Activated naive CD4-positive, alpha-beta T cell treated with anti-CD3 and anti-CD28 coated beads for 36 hours (primary cell): ENCODE measurements around the gene ATRNL1. TPM values are rescaled to one million over a fixed set of nuclear protein-coding genes. Genes with fewer than 3 reads are reported as not detected.
"Not testable (repeated sequence)": the region's sequence is repeated elsewhere in the genome, so short reads cannot be mapped to it uniquely, and the experiment has no call there.

Source experiments
- CTCF ChIA-PET: fragments of 350-600 bp; sonication (Branson Sonifier 250); formaldehyde crosslinking; loops from one replicate; lab custom pipeline; 2021; ENCODE audit warnings: antibody characterized with exemption; lab: Charles Lee
- DNase-seq: peaks from one replicate; pipeline ENCODE4 v3.0.0-alpha.2; 2020
- H3K27ac Mint-ChIP-seq: one replicate; pipeline ENCODE4 v1.8.0; 2021; ENCODE audit warnings: mild to moderate bottlenecking, mixed read lengths
- H3K27me3 Mint-ChIP-seq: one replicate; pipeline ENCODE4 v1.8.0; 2021; ENCODE audit warnings: low read depth, mixed read lengths
- H3K36me3 Mint-ChIP-seq: one replicate; pipeline ENCODE4 v1.8.0; 2021; ENCODE audit warnings: low read depth, mixed read lengths
- H3K4me1 Mint-ChIP-seq: one replicate; pipeline ENCODE4 v1.8.0; 2021; ENCODE audit warnings: low read depth, mixed read lengths
- H3K4me3 Mint-ChIP-seq: one replicate; pipeline ENCODE4 v1.8.0; 2021; ENCODE audit warnings: mild to moderate bottlenecking, moderate library complexity, mixed read lengths
- H3K9me3 Mint-ChIP-seq: one replicate; pipeline ENCODE4 v1.8.0; 2021; ENCODE audit warnings: mixed read lengths
- intact Hi-C: fragments of 100-400 bp; cut with micrococcal nuclease; formaldehyde crosslinking; loops from one replicate; pipeline ENCODE4 v1.15.1; 2023
- total RNA-seq, 2 experiments: library from RNA; stranded (reverse); gene quantifications; one replicate each; pipeline ENCODE4 v1.2.3, GENCODE V29; 2021

The ATRNL1 gene
- total RNA-seq, 2 experiments from 2014 or later = not detected

GRCh38 chr10:115402699-115403098, 309.5 kb downstream of the ATRNL1 start:
- no peaks in the 10 kb centered on the region for H3K36me3 Mint-ChIP-seq
- H3K27me3 Mint-ChIP-seq = no peaks in the 10 kb centered on the region
- H3K4me1 Mint-ChIP-seq = no peaks in the 10 kb centered on the region
- no peak overlapping the region for H3K27ac Mint-ChIP-seq
- H3K4me3 Mint-ChIP-seq = no peak overlapping the region
- CTCF ChIA-PET = no interaction called here
- no peak for DNase-seq
- intact Hi-C loops = no loop called here
- peaks cover 8% of the 10 kb centered on the region for H3K9me3 Mint-ChIP-seq

- CTCF ChIA-PET, H3K4me1 Mint-ChIP-seq, H3K4me3 Mint-ChIP-seq, intact Hi-C loops, H3K27me3 Mint-ChIP-seq, DNase-seq, H3K36me3 Mint-ChIP-seq, H3K9me3 Mint-ChIP-seq, H3K27ac Mint-ChIP-seq: not testable (repeated sequence)
These were observed 312.7 kb downstream of the ATRNL1 start for GRCh38 chr10:115405838-115406237.

- no peak overlapping the region for H3K27ac Mint-ChIP-seq
- H3K9me3 Mint-ChIP-seq = peaks cover 11% of the 10 kb centered on the region
- H3K4me3 Mint-ChIP-seq = no peak overlapping the region
- intact Hi-C loops = no loop called here
- H3K4me1 Mint-ChIP-seq = no peaks in the 10 kb centered on the region
- DNase-seq = no peak
- CTCF ChIA-PET = no interaction called here
- H3K36me3 Mint-ChIP-seq = no peaks in the 10 kb centered on the region
- H3K27me3 Mint-ChIP-seq = no peaks in the 10 kb centered on the region
These were observed 316.2 kb downstream of the ATRNL1 start for GRCh38 chr10:115409347-115409746.

- H3K27ac Mint-ChIP-seq = no peak overlapping the region
- no peaks in the 10 kb centered on the region for H3K4me1 Mint-ChIP-seq
- peak; percentile 4 for DNase-seq
- no peaks in the 10 kb centered on the region for H3K27me3 Mint-ChIP-seq
- H3K36me3 Mint-ChIP-seq = no peaks in the 10 kb centered on the region
- no peak overlapping the region for H3K4me3 Mint-ChIP-seq
- CTCF ChIA-PET = no interaction called here
- intact Hi-C loops = loop anchor here (10.0 kb wide), 1 partner anchor 243 kb away; no protein-coding TSS in a partner anchor
- H3K9me3 Mint-ChIP-seq = peaks cover 7% of the 10 kb centered on the region
These were observed 324.6 kb downstream of the ATRNL1 start for GRCh38 chr10:115417585-115418265.

GRCh38 chr10:115422624-115423023, 329.5 kb downstream of the ATRNL1 start:
- H3K36me3 Mint-ChIP-seq = no peaks in the 10 kb centered on the region
- intact Hi-C loops = no loop called here
- no peaks in the 10 kb centered on the region for H3K27me3 Mint-ChIP-seq
- CTCF ChIA-PET = no interaction called here
- H3K4me3 Mint-ChIP-seq = no peak overlapping the region
- H3K4me1 Mint-ChIP-seq = no peaks in the 10 kb centered on the region
- DNase-seq = no peak
- H3K27ac Mint-ChIP-seq = no peak overlapping the region
- peaks cover 5% of the 10 kb centered on the region for H3K9me3 Mint-ChIP-seq

GRCh38 chr10:115427611-115428010, 334.4 kb downstream of the ATRNL1 start:
- CTCF ChIA-PET = no interaction called here
- Mint-ChIP-seq H3K4me1 (no peaks in the 10 kb centered on the region), H3K27me3 (no peaks in the 10 kb centered on the region), H3K4me3 (no peak overlapping the region), H3K27ac (no peak overlapping the region), H3K9me3 (no peaks in the 10 kb centered on the region), H3K36me3 (no peaks in the 10 kb centered on the region)
- intact Hi-C loops = no loop called here
- no peak for DNase-seq

GRCh38 chr10:115432188-115432819, 339.1 kb downstream of the ATRNL1 start:
- H3K9me3 Mint-ChIP-seq = peaks cover 4% of the 10 kb centered on the region
- DNase-seq = no peak
- CTCF ChIA-PET = no interaction called here
- no peak overlapping the region for H3K27ac Mint-ChIP-seq
- no peaks in the 10 kb centered on the region for H3K36me3 Mint-ChIP-seq
- H3K4me3 Mint-ChIP-seq = no peak overlapping the region
- H3K4me1 Mint-ChIP-seq = no peaks in the 10 kb centered on the region
- intact Hi-C loops = no loop called here
- H3K27me3 Mint-ChIP-seq = no peaks in the 10 kb centered on the region

- no peak overlapping the region for H3K27ac Mint-ChIP-seq
- peaks cover 6% of the 10 kb centered on the region for H3K9me3 Mint-ChIP-seq
- H3K4me3 Mint-ChIP-seq = no peak overlapping the region
- intact Hi-C loops = no loop called here
- H3K4me1 Mint-ChIP-seq = no peaks in the 10 kb centered on the region
- H3K27me3 Mint-ChIP-seq = no peaks in the 10 kb centered on the region
- H3K36me3 Mint-ChIP-seq = no peaks in the 10 kb centered on the region
- CTCF ChIA-PET = no interaction called here
- DNase-seq = no peak
These were observed 343.8 kb downstream of the ATRNL1 start for GRCh38 chr10:115436999-115437398.

- H3K27ac Mint-ChIP-seq = no peak overlapping the region
- DNase-seq = no peak
- no peak overlapping the region for H3K4me3 Mint-ChIP-seq
- no peaks in the 10 kb centered on the region for H3K4me1 Mint-ChIP-seq
- H3K36me3 Mint-ChIP-seq = no peaks in the 10 kb centered on the region
- CTCF ChIA-PET = no interaction called here
- intact Hi-C loops = no loop called here
- H3K27me3 Mint-ChIP-seq = no peaks in the 10 kb centered on the region
- H3K9me3 Mint-ChIP-seq = peaks cover 3% of the 10 kb centered on the region
These were observed 348.9 kb downstream of the ATRNL1 start for GRCh38 chr10:115441907-115442545.

GRCh38 chr10:115456812-115457211, 363.6 kb downstream of the ATRNL1 start:
- Mint-ChIP-seq H3K27me3 (no peaks in the 10 kb centered on the region), H3K27ac (no peak overlapping the region), H3K36me3 (no peaks in the 10 kb centered on the region), H3K4me3 (no peak overlapping the region), H3K4me1 (no peaks in the 10 kb centered on the region), H3K9me3 (peaks cover 11% of the 10 kb centered on the region)
- DNase-seq = no peak
- CTCF ChIA-PET = interaction anchor here (0.6 kb wide), 1 partner anchor 169 kb away, joined by 5 read pairs; no protein-coding TSS in a partner anchor
- intact Hi-C loops = no loop called here

- Mint-ChIP-seq H3K9me3 (peaks cover 7% of the 10 kb centered on the region), H3K27me3 (no peaks in the 10 kb centered on the region), H3K27ac (no peak overlapping the region), H3K36me3 (no peaks in the 10 kb centered on the region), H3K4me3 (no peak overlapping the region), H3K4me1 (no peaks in the 10 kb centered on the region)
- intact Hi-C loops = no loop called here
- CTCF ChIA-PET = no interaction called here
- no peak for DNase-seq
These were observed 390.1 kb downstream of the ATRNL1 start for GRCh38 chr10:115483294-115483693.

- H3K36me3 Mint-ChIP-seq = no peaks in the 10 kb centered on the region
- DNase-seq = no peak
- intact Hi-C loops = no loop called here
- CTCF ChIA-PET = no interaction called here
- no peak overlapping the region for H3K27ac Mint-ChIP-seq
- no peaks in the 10 kb centered on the region for H3K4me1 Mint-ChIP-seq
- peaks cover 18% of the 10 kb centered on the region for H3K9me3 Mint-ChIP-seq
- H3K4me3 Mint-ChIP-seq = no peak overlapping the region
- H3K27me3 Mint-ChIP-seq = no peaks in the 10 kb centered on the region
These were observed 398.5 kb downstream of the ATRNL1 start for GRCh38 chr10:115491526-115492140.
